K562 (cell line): Measurements from ENCODE around the gene TCEANC2. TPM values are rescaled to one million over a fixed set of nuclear protein-coding genes. Genes with fewer than 3 reads are reported as not detected.

Experiments used
- ATAC-seq: fragments of 200-7000 bp; cut with Tn5 transposase; 3 replicates; pipeline ENCODE4 v1.9.1; 2020; ENCODE audit warnings: moderate library complexity
- BruUV-seq: library from RNA; stranded (reverse); fragments of 400-500 nt; replicated peaks from 2 replicates; lab custom pipeline; 2021; lab: Mats Ljungman, UMichigan
- CTCF ChIA-PET: fragments of 300-600 bp; formaldehyde crosslinking; extraction: SDS; loops from one replicate; lab custom pipeline; 2021; ENCODE audit warnings: low intra/inter-chr PET ratio; lab: Yijun Ruan, JAX
- POLR2A ChIA-PET: fragments of 300-600, 350-650 bp; sonication (Branson Sonifier 250); formaldehyde crosslinking; extraction: SDS; loops from one replicate; lab custom pipeline; 2021; ENCODE audit warnings: antibody characterized with exemption, inconsistent platforms; lab: Yijun Ruan, JAX
- DNase-seq, 4 experiments: peaks; one replicate each; pipeline versions ENCODE4 v3.0.0 to v3.0.0-alpha.2; 2011 to 2018; ENCODE audit warnings: low spot score in 3 of 4, mixed read lengths in 3 of 4; ENCODE audit errors: extremely low read depth in 1 of 4
- FAIRE-seq: peaks from 2 replicates; lab custom pipeline; 2011; peaks lifted over from hg19 to GRCh38; lab: Jason Lieb, UNC
- H2AFZ ChIP-seq: 2 replicates; pipeline ENCODE4 v1.6.0; 2011; ENCODE audit warnings: low read depth, low read length, control low read depth, inconsistent platforms
- H3K27ac ChIP-seq: fragments of 200-600 bp; 3 replicates; pipeline ENCODE4 v1.8.0; 2011; ENCODE audit warnings: low read depth, mild to moderate bottlenecking, control low read depth, inconsistent platforms, low read length, moderate library complexity, mixed read lengths; ENCODE audit errors: extremely low read depth
- H3K27me3 ChIP-seq, 2 experiments: fragments of 300-600 bp in 1 of 2; 2 replicates in 1 of 2; 3 replicates in 1 of 2; pipeline versions ENCODE4 v1.6.0 to v1.8.0; 2011; ENCODE audit warnings: inconsistent platforms in 2 of 2, low read length in 2 of 2, mild to moderate bottlenecking in 1 of 2, mixed read lengths in 1 of 2, moderate library complexity in 1 of 2; ENCODE audit not compliant: control insufficient read depth in 2 of 2, insufficient read depth in 2 of 2
- H3K36me3 ChIP-seq: fragments of 300-600 bp; 3 replicates; pipeline ENCODE4 v1.8.0; 2011; ENCODE audit warnings: mild to moderate bottlenecking, low read length, inconsistent platforms; ENCODE audit not compliant: control insufficient read depth, insufficient read depth
- H3K4me1 ChIP-seq, 2 experiments: fragments of 200-600 bp in 1 of 2; replicated peaks in 1 of 2; 2 replicates in 1 of 2; 3 replicates in 1 of 2; pipeline versions ENCODE4 v1.5.1 to v1.8.0; 2011; ENCODE audit warnings: inconsistent platforms in 2 of 2, low read length in 2 of 2, mild to moderate bottlenecking in 1 of 2, mixed read lengths in 1 of 2, moderate library complexity in 1 of 2; ENCODE audit not compliant: control insufficient read depth in 2 of 2, insufficient read depth in 2 of 2
- H3K4me2 ChIP-seq: 2 replicates; pipeline ENCODE4 v1.6.1; 2011; ENCODE audit warnings: low read length, control low read depth, inconsistent platforms, mixed read lengths; ENCODE audit not compliant: insufficient read depth
- H3K4me3 ChIP-seq: fragments of 200-600 bp; sonication (generic), shearing (Covaris generic); 2 replicates; pipeline ENCODE4 v1.5.1; 2016; ENCODE audit warnings: control low read depth, inconsistent platforms
- H3K79me2 ChIP-seq: fragments of 200-600 bp; 3 replicates; pipeline ENCODE4 v1.8.0; 2011; ENCODE audit warnings: low read length, inconsistent platforms; ENCODE audit not compliant: control insufficient read depth, insufficient read depth
- H3K9ac ChIP-seq, 2 experiments: 2 replicates each; pipeline versions ENCODE4 v1.6.0 to v1.6.1; 2011; ENCODE audit warnings: low read depth in 2 of 2, low read length in 2 of 2, control low read depth in 1 of 2, inconsistent platforms in 1 of 2, mild to moderate bottlenecking in 1 of 2, mixed read lengths in 1 of 2; ENCODE audit not compliant: insufficient read depth in 1 of 2
- H3K9me1 ChIP-seq: one replicate; pipeline ENCODE4 v1.6.0; 2011; ENCODE audit warnings: inconsistent platforms, mild to moderate bottlenecking, low read length, moderate library complexity; ENCODE audit not compliant: control insufficient read depth, insufficient read depth
- H3K9me3 ChIP-seq: replicated peaks from 2 replicates; pipeline ENCODE4 v1.5.1; 2011; ENCODE audit warnings: low read depth, low read length, inconsistent platforms; ENCODE audit not compliant: control insufficient read depth, insufficient read depth
- H4K20me1 ChIP-seq: replicated peaks from 2 replicates; pipeline ENCODE4 v1.6.1; 2011; ENCODE audit warnings: low read length, inconsistent platforms, mixed read lengths; ENCODE audit not compliant: control insufficient read depth, insufficient read depth
- CHD7 ChIP-seq: fragments of 200-600 bp; sonication (generic); IDR thresholded peaks from one replicate; pipeline ENCODE4 v1.6.1; 2012; ENCODE audit warnings: mild to moderate bottlenecking, low read depth, low read length, inconsistent platforms
- ZNF511 ChIP-seq: sonication (generic); formaldehyde crosslinking; IDR thresholded peaks from 2 replicates; pipeline ENCODE4 v1.8.0; 2022; ENCODE audit warnings: mild to moderate bottlenecking, missing genetic modification reagents
- in situ Hi-C: fragments of 300-500 bp; cut with MboI; formaldehyde crosslinking; loops from 4 replicates; pipeline ENCODE4 v1.15.0; 2018; ENCODE audit warnings: inconsistent platforms, mixed read lengths
- intact Hi-C: fragments of 100-400 bp; cut with micrococcal nuclease; formaldehyde crosslinking; loops from 2 replicates; pipeline ENCODE4 v1.14.2; 2022
- polyA plus RNA-seq, 8 experiments: library from polyadenylated mRNA; depleted of rRNA in 4 of 8; stranded (reverse) in 5 of 8; unstranded in 3 of 8; fragments of >200 nt; fragmentation: Nextera tagmentation in 2 of 8; fragmentation: Illumina TruSeq in 1 of 8; extraction: Ambion mirVana in 2 of 8; extraction: Trizol in 1 of 8; gene quantifications; 2 replicates each; pipeline versions ENCODE4 v1.2.1 to v1.2.3, GENCODE V29; 2011 to 2014; ENCODE audit warnings: inconsistent platforms in 1 of 8, missing spikeins in 1 of 8
- total RNA-seq, 7 experiments: library from RNA; depleted of rRNA in 6 of 7; stranded (reverse); fragments of >200 nt in 6 of 7; fragmentation: Illumina TruSeq in 2 of 7; extraction: Trizol in 2 of 7; gene quantifications; 2 replicates each; pipeline versions ENCODE4 v1.2.1 to v1.2.3, GENCODE V29; 2011 to 2021; ENCODE audit warnings: low replicate concordance in 1 of 7

TCEANC2 gene
- total and polyA plus RNA-seq, 9 of the 15 experiments (the other 6 are each of a cell fraction or from before 2014, with no cell fraction given), result 3.3 to 10.2 (median 7.0) TPM

- POLR2A ChIA-PET, result no interaction called here
- Histone ChIP-seq H3K4me3 (no peak overlapping the region), H3K4me1 (no peaks in the 10 kb centered on the region), H3K9me1 (no peaks in the 10 kb centered on the region), H3K79me2 (no peaks in the 10 kb centered on the region), H3K27me3 (no peaks in the 10 kb centered on the region), H3K27ac (no peak overlapping the region), H2AFZ (no peak overlapping the region), H3K4me2 (no peak overlapping the region), H3K9ac (no peak overlapping the region), H3K9me3 (no peaks in the 10 kb centered on the region), H3K36me3 (peaks cover 85% of the 10 kb centered on the region), H4K20me1 (no peaks in the 10 kb centered on the region)
- no TSS peak for BruUV-seq
- DNase-seq (no peak), ATAC-seq (no peak), FAIRE-seq (no peak)
- CTCF ChIA-PET, result no interaction called here
- intact Hi-C loops, result no loop called here
- in situ Hi-C loops, result no loop called here
- TF ChIP-seq ZNF511 (CRISPR knock-in tag) (no peak), CHD7 (no peak)
These were observed 15.9 kb upstream of the TCEANC2 start for GRCh38 chr1:54037476-54037875.
